Naive thymus-derived CD4-positive, alpha-beta T cell (primary cell): ENCODE measurements around the gene DHX15. TPM values are rescaled to one million over a fixed set of nuclear protein-coding genes. Genes with fewer than 3 reads are reported as not detected.

Experiments used
- ATAC-seq: fragments of 150-1000 bp; cut with Tn5 transposase; 2 replicates; pipeline ENCODE4 v1.10.0; 2021; ENCODE audit warnings: mild to moderate bottlenecking, moderate library complexity
- CTCF ChIA-PET: fragments of 350-600 bp; sonication (Branson Sonifier 250); formaldehyde crosslinking; loops from one replicate; lab custom pipeline; 2021; ENCODE audit warnings: antibody characterized with exemption; lab: Charles Lee
- POLR2A ChIA-PET: fragments of 350-600 bp; sonication (Branson Sonifier 250); formaldehyde crosslinking; loops from one replicate; lab custom pipeline; 2021; ENCODE audit warnings: antibody characterized with exemption, inconsistent platforms; lab: Charles Lee
- DNase-seq, 9 donors: peaks; one replicate each; pipeline versions ENCODE4 v3.0.0 to v3.0.0-alpha.2; 2020 to 2022; ENCODE audit warnings: mixed read lengths in 1 of 9
- H3K27ac ChIP-seq: one replicate; pipeline ENCODE4 v1.7.0; 2013; ENCODE audit warnings: mild to moderate bottlenecking, low read depth, low read length, moderate library complexity
- H3K27me3 ChIP-seq, 2 donors: one replicate each; pipeline ENCODE4 v1.7.0; 2013; ENCODE audit warnings: low read length in 2 of 2, mild to moderate bottlenecking in 2 of 2, moderate library complexity in 2 of 2; ENCODE audit not compliant: control insufficient read depth in 2 of 2, insufficient read depth in 2 of 2
- H3K36me3 ChIP-seq, 3 experiments: 1 replicate in 2 of 3; 2 replicates in 1 of 3; pipeline ENCODE4 v1.7.0; 2013; ENCODE audit warnings: low read length in 3 of 3, mild to moderate bottlenecking in 3 of 3, moderate library complexity in 1 of 3; ENCODE audit not compliant: insufficient read depth in 3 of 3, control insufficient read depth in 2 of 3
- H3K4me1 ChIP-seq, 2 donors: one replicate each; pipeline ENCODE4 v1.7.0; 2013; ENCODE audit warnings: low read length in 2 of 2, mild to moderate bottlenecking in 2 of 2, moderate library complexity in 1 of 2; ENCODE audit not compliant: control insufficient read depth in 2 of 2, insufficient read depth in 2 of 2
- H3K4me3 ChIP-seq: 2 replicates; pipeline ENCODE4 v1.7.0; 2013; ENCODE audit warnings: mild to moderate bottlenecking, low read length
- H3K9me3 ChIP-seq, 3 experiments: 1 replicate in 2 of 3; 2 replicates in 1 of 3; pipeline ENCODE4 v1.7.0; 2013; ENCODE audit warnings: low read length in 3 of 3; ENCODE audit not compliant: control insufficient read depth in 2 of 3
- H3K27ac Mint-ChIP-seq, 9 donors: one replicate each; pipeline ENCODE4 v1.8.0; 2020 to 2022; ENCODE audit warnings: mixed read lengths in 9 of 9, mild to moderate bottlenecking in 8 of 9, moderate library complexity in 5 of 9, inconsistent platforms in 2 of 9
- H3K27me3 Mint-ChIP-seq, 5 donors: one replicate each; pipeline ENCODE4 v1.8.0; 2021 to 2022; ENCODE audit warnings: mixed read lengths in 5 of 5, mild to moderate bottlenecking in 1 of 5
- H3K36me3 Mint-ChIP-seq, 5 donors: one replicate each; pipeline ENCODE4 v1.8.0; 2020 to 2022; ENCODE audit warnings: mixed read lengths in 5 of 5, mild to moderate bottlenecking in 3 of 5, inconsistent platforms in 1 of 5
- H3K4me1 Mint-ChIP-seq, 7 donors: one replicate each; pipeline ENCODE4 v1.8.0; 2020 to 2022; ENCODE audit warnings: mixed read lengths in 7 of 7, mild to moderate bottlenecking in 3 of 7, inconsistent platforms in 1 of 7
- H3K4me3 Mint-ChIP-seq, 10 donors: one replicate each; pipeline ENCODE4 v1.8.0; 2020 to 2022; ENCODE audit warnings: mild to moderate bottlenecking in 10 of 10, mixed read lengths in 10 of 10, moderate library complexity in 6 of 10, inconsistent platforms in 2 of 10
- H3K9me3 Mint-ChIP-seq, 11 donors: one replicate each; pipeline ENCODE4 v1.8.0; 2020 to 2022; ENCODE audit warnings: mixed read lengths in 11 of 11, mild to moderate bottlenecking in 4 of 11, inconsistent platforms in 1 of 11, moderate library complexity in 1 of 11
- intact Hi-C, 2 donors: fragments of 100-400 bp; cut with micrococcal nuclease; formaldehyde crosslinking; loops; one replicate each; pipeline ENCODE4 v1.15.1; 2023
- polyA plus RNA-seq, 2 donors: library from polyadenylated mRNA; unstranded; fragments of 300-500 nt; fragmentation: Illumina TruSeq; gene quantifications; one replicate each; pipeline ENCODE4 v1.2.3, GENCODE V29; 2021
- total RNA-seq, 6 experiments: library from RNA in 5 of 6; stranded (reverse) in 5 of 6; gene quantifications; 1 replicate in 5 of 6; 2 replicates in 1 of 6; pipeline ENCODE4 v1.2.3 and lab custom pipeline; 2021 to 2026

DHX15 gene
- total and polyA plus RNA-seq, 7 experiments from 2014 or later = 44.5 to 186 (median 139) TPM

DNA sequence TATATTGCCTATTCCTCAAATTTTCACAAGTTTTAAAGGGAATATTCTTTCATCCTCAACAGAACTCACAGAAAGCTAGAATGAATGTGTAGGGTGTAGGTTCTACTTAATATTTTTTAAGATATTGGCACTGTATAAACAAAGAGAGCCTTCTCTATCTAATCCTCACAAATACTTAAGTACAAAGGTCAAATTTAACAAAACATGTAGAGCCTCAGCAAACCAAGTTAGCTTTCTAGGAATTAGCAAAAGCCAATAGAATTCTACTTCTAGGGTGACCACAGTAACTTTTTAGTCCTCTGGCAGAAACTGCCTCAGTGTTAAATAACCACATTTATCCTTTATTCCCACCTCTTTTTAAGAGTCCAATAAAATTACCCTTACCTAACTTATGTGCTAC is 19.3 kb downstream of the DHX15 start:
- Mint-ChIP-seq H3K36me3 (peaks cover 12 to 65% (median 47%) of the 10 kb centered on the region in 5 donors), H3K4me1 (peaks cover 54 to 96% (median 84%) of the 10 kb centered on the region in 7 donors), H3K9me3 (peaks cover 0 to 11% (median 4%) of the 10 kb centered on the region in 11 donors), H3K27ac (peak overlapping the region in 4 of 9 donors; percentile 24 to 50 (median 36)), H3K4me3 (peak overlapping the region in 3 of 10 donors; percentile 23 to 54 (median 37)), H3K27me3 (no peaks in the 10 kb centered on the region)
- ATAC-seq (no peak), DNase-seq (no peak)
- H3K9me3 ChIP-seq = no peaks in the 10 kb centered on the region
- intact Hi-C loops = loop anchor here in 1 of 2 donors (2.0 kb wide), 1 partner anchor 18 kb away; no protein-coding TSS in a partner anchor
- ChIA-PET POLR2A (no interaction called here), CTCF (no interaction called here)
- peaks cover 0 to 14% of the 10 kb centered on the region in 2 donors for H3K4me1 ChIP-seq
- H3K27me3 ChIP-seq = no peaks in the 10 kb centered on the region
- H3K27ac ChIP-seq = no peak overlapping the region
- H3K36me3 ChIP-seq = peaks cover 0 to 10% (median 5%) of the 10 kb centered on the region in 3 experiments
- no peak overlapping the region for H3K4me3 ChIP-seq

DNA sequence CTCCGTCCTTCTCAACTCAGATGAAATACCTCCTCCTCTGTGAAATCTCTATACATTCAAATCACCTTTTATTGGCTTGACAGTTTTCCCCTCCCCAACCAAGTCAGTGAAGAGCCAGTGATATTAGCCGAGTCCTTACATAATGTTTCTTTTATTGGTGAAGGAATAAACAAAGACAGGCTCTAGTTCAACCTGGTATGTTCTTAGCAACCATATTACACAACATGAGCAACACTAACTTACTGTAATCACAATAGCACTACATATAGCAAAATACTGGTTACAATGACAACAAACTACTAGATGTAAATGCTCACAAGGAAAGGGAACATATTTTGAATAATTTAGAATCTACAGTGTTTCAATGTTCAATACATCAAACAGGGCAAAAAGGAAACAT is 19.9 kb downstream of the DHX15 start:
- H3K27me3 ChIP-seq = no peaks in the 10 kb centered on the region
- H3K4me1 Mint-ChIP-seq = peaks cover 48 to 96% (median 84%) of the 10 kb centered on the region in 7 donors
- H3K4me1 ChIP-seq = peaks cover 0 to 12% of the 10 kb centered on the region in 2 donors
- no peak overlapping the region for H3K27ac ChIP-seq
- intact Hi-C loops = loop anchor here in 1 of 2 donors (2.0 kb wide), 1 partner anchor 18 kb away; no protein-coding TSS in a partner anchor
- peaks cover 0 to 11% (median 4%) of the 10 kb centered on the region in 11 donors for H3K9me3 Mint-ChIP-seq
- no peaks in the 10 kb centered on the region for H3K9me3 ChIP-seq
- peaks cover 12 to 59% (median 43%) of the 10 kb centered on the region in 5 donors for H3K36me3 Mint-ChIP-seq
- H3K4me3 ChIP-seq = no peak overlapping the region
- peaks cover 0 to 6% (median 0%) of the 10 kb centered on the region in 3 experiments for H3K36me3 ChIP-seq
- CTCF ChIA-PET = no interaction called here
- H3K27me3 Mint-ChIP-seq = no peaks in the 10 kb centered on the region
- ATAC-seq (no peak), DNase-seq (no peak)
- peak overlapping the region in 7 of 10 donors; percentile 1 to 54 (median 37) for H3K4me3 Mint-ChIP-seq
- H3K27ac Mint-ChIP-seq = peak overlapping the region in 6 of 9 donors; percentile 5 to 89 (median 45)
- POLR2A ChIA-PET = no interaction called here

DNA sequence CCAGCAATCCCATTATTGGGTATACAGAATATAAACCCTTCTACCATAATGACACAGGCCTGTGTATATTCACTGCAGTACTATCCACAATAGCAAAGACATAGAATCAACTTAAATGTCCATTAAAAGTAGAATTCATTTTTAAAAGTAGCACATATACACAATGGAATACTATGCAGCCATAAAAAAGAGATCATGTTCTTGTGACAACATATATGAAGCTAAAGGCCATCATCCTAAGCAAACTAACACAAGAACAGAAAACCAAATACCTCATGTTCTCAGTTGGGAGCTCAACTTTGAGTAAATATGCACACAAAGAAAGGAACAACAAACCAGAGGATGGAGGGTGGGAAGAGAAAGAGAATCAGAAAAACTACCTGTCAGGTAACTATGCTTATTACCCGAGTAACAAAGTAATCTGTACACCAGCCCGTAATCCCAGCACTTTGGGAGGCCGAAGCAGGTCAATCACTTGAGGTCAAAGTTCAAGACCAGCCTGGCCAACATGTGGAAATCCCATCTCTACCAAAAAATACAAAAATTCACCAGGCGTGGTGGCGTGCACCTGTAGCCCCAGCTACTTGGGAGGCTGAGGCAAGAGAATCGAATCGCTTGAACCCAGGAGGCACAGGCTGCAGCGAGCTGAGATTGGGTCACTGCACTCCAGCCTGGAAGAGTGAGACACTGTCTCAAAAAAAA is 22.8 kb downstream of the DHX15 start:
- no peak overlapping the region for H3K27ac ChIP-seq
- DNase-seq = no peak
- ChIA-PET POLR2A (no interaction called here), CTCF (no interaction called here)
- H3K9me3 ChIP-seq = no peaks in the 10 kb centered on the region
- H3K27me3 ChIP-seq = no peaks in the 10 kb centered on the region
- Mint-ChIP-seq H3K4me1 (peaks cover 54 to 96% (median 90%) of the 10 kb centered on the region in 7 donors), H3K27me3 (no peaks in the 10 kb centered on the region), H3K36me3 (peaks cover 8 to 43% (median 33%) of the 10 kb centered on the region in 5 donors), H3K27ac (peak overlapping the region in 1 of 9 donors; percentile 71), H3K4me3 (peak overlapping the region in 3 of 10 donors; percentile 12 to 25 (median 25)), H3K9me3 (peaks cover 0 to 11% (median 4%) of the 10 kb centered on the region in 11 donors)
- H3K4me3 ChIP-seq = no peak overlapping the region
- intact Hi-C loops = no loop called here
- H3K4me1 ChIP-seq = peaks cover 9 to 13% of the 10 kb centered on the region in 2 donors
- no peak for ATAC-seq
- peaks cover 0 to 11% (median 0%) of the 10 kb centered on the region in 3 experiments for H3K36me3 ChIP-seq

DNA sequence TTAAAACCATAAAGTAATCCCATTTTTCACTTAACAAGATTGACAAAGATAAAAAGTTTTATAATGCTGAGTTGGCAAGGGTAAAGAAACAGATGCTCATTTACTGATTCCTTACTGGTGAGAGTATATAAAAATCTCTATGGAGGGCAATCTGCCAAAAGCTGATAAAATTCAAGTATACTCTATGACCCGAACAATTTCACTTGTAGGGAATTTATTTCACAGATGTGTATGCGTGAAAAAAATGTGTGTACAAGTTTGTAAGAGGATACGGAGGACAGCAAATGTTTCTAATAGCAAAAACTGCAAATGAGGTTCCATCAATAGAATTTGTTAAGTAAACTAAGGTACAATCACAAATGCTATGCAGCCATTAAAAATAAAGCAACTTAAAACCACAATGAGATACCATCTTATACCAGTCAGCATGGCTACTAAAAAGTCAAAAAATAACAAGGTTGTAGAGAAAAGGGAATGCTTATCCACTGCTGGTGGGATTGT is 23.4 kb downstream of the DHX15 start:
- Histone ChIP-seq H3K9me3 (no peaks in the 10 kb centered on the region), H3K27ac (no peak overlapping the region), H3K27me3 (no peaks in the 10 kb centered on the region), H3K36me3 (peaks cover 0 to 15% (median 0%) of the 10 kb centered on the region in 3 experiments), H3K4me3 (no peak overlapping the region), H3K4me1 (peaks cover 9 to 13% of the 10 kb centered on the region in 2 donors)
- Mint-ChIP-seq H3K4me1 (peaks cover 53 to 96% (median 92%) of the 10 kb centered on the region in 7 donors), H3K36me3 (peaks cover 8 to 43% (median 34%) of the 10 kb centered on the region in 5 donors), H3K27me3 (no peaks in the 10 kb centered on the region), H3K9me3 (peaks cover 0 to 11% (median 4%) of the 10 kb centered on the region in 11 donors), H3K4me3 (peak overlapping the region in 4 of 10 donors; percentile 25 to 68 (median 30)), H3K27ac (peak overlapping the region in 3 of 9 donors; percentile 8 to 71 (median 37))
- intact Hi-C loops = no loop called here
- DNase-seq = no peak
- no peak for ATAC-seq
- ChIA-PET CTCF (no interaction called here), POLR2A (no interaction called here)

DNA sequence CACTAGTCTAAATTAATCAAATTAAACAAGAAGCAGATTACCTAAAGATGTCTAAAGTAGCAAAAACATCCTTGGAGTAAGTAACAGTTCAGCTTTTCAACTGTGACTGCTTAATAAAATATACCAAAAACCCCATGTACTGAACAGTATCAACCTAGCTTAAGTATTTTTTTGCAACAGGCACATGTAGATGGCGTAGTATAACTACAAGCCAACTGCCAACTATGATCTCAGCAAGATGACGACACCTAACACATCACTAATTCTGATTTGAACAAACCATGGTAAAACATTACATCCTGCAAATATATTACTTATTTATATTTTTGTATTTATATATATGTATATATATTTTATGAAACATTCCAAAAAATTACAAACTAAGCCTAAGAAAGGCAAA is 24.5 kb downstream of the DHX15 start:
- Histone ChIP-seq H3K4me3 (no peak overlapping the region), H3K27ac (no peak overlapping the region), H3K9me3 (no peaks in the 10 kb centered on the region), H3K36me3 (peaks cover 0 to 21% (median 0%) of the 10 kb centered on the region in 3 experiments), H3K4me1 (peaks cover 9 to 13% of the 10 kb centered on the region in 2 donors), H3K27me3 (no peaks in the 10 kb centered on the region)
- POLR2A ChIA-PET = no interaction called here
- intact Hi-C loops = loop anchor here in 1 of 2 donors (2.0 kb wide), 1 partner anchor 71 kb away; no protein-coding TSS in a partner anchor
- CTCF ChIA-PET = interaction anchor here (0.9 kb wide), 1 partner anchor 9 kb away, joined by 3 read pairs; no protein-coding TSS in a partner anchor
- ATAC-seq = no peak
- Mint-ChIP-seq H3K9me3 (peaks cover 0 to 11% (median 4%) of the 10 kb centered on the region in 11 donors), H3K36me3 (peaks cover 8 to 44% (median 31%) of the 10 kb centered on the region in 5 donors), H3K27ac (peak overlapping the region in 3 of 9 donors; percentile 37 to 77 (median 63)), H3K27me3 (no peaks in the 10 kb centered on the region), H3K4me3 (peak overlapping the region in 4 of 10 donors; percentile 42 to 68 (median 65)), H3K4me1 (peaks cover 48 to 93% (median 88%) of the 10 kb centered on the region in 7 donors)
- DNase-seq = no peak

DNA sequence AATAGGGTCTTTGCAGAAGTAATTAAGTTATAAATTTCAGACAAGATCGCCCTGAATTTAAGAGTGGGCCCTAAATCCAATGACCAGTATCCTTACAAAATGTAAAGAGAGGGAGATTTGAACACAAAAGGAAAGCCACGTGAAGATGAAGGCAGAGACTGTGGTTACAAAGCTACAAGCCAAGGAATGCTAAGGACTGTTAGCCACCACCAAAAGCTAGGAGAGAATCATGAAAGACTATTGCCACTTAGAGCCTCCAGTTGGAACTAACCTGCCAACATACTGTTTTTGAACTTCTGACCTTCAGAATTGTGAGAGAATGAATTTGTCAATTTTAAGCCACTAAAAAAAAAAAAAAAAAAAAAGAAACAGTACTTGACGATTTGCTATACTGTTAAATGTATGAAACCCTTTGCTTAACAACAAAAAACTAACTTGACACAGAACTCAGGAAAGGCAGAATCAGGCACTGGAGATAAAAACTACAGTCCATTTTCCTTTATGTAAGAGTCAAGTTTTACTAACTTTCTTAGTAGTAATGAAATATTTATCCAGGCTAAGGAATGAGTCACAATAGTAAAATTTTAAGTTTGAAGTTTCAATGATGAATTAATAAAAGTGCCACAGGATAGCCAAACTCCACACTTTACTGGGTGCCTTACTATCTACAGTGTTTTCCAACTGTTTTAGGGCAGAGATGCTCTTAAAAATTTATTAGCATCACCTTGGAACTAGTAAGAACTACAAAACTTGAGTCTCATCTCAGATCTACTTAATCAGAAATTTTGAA is 25.1 kb downstream of the DHX15 start:
- Histone ChIP-seq H3K27ac (no peak overlapping the region), H3K4me3 (no peak overlapping the region), H3K9me3 (no peaks in the 10 kb centered on the region), H3K27me3 (no peaks in the 10 kb centered on the region), H3K36me3 (peaks cover 0 to 18% (median 0%) of the 10 kb centered on the region in 3 experiments), H3K4me1 (peaks cover 9 to 13% of the 10 kb centered on the region in 2 donors)
- ATAC-seq (no peak), DNase-seq (no peak)
- ChIA-PET CTCF (interaction anchor here (0.9 to 1.0 kb wide), 2 partner anchors 8 to 808 kb away, joined by 3 to 4 read pairs; no protein-coding TSS in a partner anchor), POLR2A (no interaction called here)
- Mint-ChIP-seq H3K4me1 (peaks cover 42 to 90% (median 84%) of the 10 kb centered on the region in 7 donors), H3K9me3 (peaks cover 0 to 11% (median 4%) of the 10 kb centered on the region in 11 donors), H3K27me3 (no peaks in the 10 kb centered on the region), H3K27ac (peak overlapping the region in 8 of 9 donors; percentile 7 to 77 (median 53)), H3K36me3 (peaks cover 4 to 46% (median 31%) of the 10 kb centered on the region in 5 donors), H3K4me3 (peak overlapping the region in 8 of 10 donors; percentile 26 to 69 (median 58))
- intact Hi-C loops = loop anchor here in 1 of 2 donors (2.0 kb wide), 1 partner anchor 70 kb away; no protein-coding TSS in a partner anchor
